SU-DHL-6 (cell line): ENCODE results near the gene INSC.

Experiments
- EZH2phosphoT487 ChIP-seq: fragments of 200-600 bp; sonication (generic), shearing (Covaris generic); conservative IDR thresholded peaks from 2 replicates; pipeline ENCODE4 v1.6.1; 2018; ENCODE audit warnings: mild to moderate bottlenecking, antibody characterized with exemption, low read length, moderate library complexity, mixed read lengths
- TF ChIP-seq, protein P1 (sequence below): fragments of 200-600 bp; sonication (generic); IDR thresholded peaks from one replicate; pipeline ENCODE4 v1.5.1; 2017; ENCODE audit warnings: antibody characterized with exemption, mild to moderate bottlenecking, low read length, moderate library complexity; ENCODE audit not compliant: insufficient read depth, poor library complexity, severe bottlenecking

DNA sequence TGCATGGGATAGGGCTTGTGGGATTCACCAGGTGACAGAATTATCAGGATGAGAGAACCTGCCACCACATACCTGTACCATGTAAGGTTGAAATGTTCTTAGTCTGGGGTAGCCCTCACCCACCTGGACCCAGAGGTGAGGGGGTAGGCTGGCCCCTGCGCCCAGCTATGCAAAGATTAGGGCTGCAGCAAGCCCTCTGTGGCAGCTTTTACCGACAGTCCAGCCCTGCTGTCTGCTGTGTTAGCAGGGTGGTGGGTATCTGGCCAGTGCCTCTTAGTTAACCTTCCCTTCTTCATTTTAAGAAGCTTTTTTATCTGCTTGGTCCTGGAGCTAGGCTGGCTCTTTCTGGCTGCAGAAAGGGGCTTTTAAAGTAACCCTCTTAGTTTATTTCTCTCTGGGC lies 13.9 kb downstream of the INSC start:
- no peak for TF ChIP-seq EZH2phosphoT487
- TF ChIP-seq, protein P1, sequence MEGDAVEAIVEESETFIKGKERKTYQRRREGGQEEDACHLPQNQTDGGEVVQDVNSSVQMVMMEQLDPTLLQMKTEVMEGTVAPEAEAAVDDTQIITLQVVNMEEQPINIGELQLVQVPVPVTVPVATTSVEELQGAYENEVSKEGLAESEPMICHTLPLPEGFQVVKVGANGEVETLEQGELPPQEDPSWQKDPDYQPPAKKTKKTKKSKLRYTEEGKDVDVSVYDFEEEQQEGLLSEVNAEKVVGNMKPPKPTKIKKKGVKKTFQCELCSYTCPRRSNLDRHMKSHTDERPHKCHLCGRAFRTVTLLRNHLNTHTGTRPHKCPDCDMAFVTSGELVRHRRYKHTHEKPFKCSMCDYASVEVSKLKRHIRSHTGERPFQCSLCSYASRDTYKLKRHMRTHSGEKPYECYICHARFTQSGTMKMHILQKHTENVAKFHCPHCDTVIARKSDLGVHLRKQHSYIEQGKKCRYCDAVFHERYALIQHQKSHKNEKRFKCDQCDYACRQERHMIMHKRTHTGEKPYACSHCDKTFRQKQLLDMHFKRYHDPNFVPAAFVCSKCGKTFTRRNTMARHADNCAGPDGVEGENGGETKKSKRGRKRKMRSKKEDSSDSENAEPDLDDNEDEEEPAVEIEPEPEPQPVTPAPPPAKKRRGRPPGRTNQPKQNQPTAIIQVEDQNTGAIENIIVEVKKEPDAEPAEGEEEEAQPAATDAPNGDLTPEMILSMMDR, result no peak
